GM18507 (cell line): ENCODE measurements around the gene NSMCE1.
A peak's percentile ranks its signal among the peaks of the same experiment; 100 is the strongest.
"Not testable (repeated sequence)": the region's sequence is repeated elsewhere in the genome, so short reads cannot be mapped to it uniquely, and the experiment has no call there.

Source experiments
- DNase-seq: peaks from one replicate; pipeline ENCODE4 v3.0.0; 2011; ENCODE audit warnings: low read depth; ENCODE audit not compliant: insufficient read length; ENCODE audit errors: extremely low spot score
- FAIRE-seq: peaks from 2 replicates; lab custom pipeline; 2011; peaks lifted over from hg19 to GRCh38; lab: Jason Lieb, UNC

Gene NSMCE1

DNA sequence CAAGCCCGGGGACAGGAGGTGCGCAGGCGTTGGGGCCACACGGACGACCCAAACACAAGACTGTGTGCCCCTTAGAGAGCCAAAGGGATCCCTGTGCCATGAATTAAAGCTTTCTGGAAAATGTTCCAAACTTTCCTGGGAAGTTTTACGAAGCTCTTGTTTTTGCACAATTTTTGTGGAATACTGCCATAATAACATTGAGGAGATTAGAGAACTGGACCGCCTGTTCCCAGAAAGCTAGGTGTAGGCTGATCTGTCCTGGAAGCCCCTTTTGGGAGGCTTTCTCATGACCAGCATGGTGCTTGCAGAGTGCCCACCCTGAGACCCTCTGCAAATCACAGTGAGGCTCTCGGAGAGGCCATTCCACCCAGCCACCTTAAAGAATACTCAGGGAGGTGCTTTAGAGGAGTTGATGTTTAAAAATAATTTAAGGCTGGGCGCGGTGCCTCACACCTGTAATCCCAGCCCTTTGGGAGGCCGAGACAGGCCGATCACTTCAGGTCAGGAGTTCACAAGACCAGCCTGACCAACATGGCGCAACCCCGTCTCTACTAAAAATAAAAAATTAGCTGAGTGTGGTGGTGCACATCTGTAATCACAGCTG is 64.2 kb downstream of the NSMCE1 start:
- FAIRE-seq: no peak
- DNase-seq: no peak

DNA sequence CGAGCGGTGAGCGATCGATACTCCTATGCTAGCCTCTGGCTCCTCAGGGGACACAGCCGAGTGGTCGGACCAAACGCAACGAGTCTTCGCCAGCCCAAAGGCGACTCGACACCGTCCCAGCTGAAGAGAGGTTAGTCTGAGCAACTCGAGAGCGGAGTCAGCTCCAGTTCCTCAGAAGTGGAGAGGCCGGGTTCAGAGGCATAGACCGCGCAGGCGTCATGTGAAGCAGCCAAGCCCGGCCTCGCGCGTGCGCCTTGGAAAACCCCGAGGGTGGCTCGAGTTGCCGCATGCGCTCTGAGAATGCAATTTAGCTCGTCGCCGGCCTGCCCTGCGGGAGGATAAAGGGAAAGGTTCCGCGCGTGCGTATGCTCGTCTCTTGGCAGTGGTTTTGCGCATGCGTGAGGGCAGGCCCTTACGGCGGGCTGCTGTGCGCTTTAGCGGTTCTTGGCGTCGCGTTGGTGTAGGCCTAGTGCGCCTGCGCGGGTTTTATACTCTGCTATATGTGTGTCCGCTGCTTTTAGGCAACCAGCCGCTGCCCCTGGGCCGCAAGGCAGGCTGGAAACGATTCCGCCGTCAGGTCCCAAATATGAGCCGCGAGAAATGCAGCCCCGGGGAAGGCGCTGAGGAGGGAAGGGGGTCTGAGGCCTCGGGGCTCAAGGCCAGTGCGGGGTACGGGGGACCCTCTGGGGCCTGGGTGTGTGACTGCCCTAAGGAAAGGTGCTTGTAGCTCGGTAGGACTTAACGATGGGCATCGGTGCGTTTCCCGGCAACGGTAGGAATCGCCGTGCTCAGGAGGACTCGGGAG is 64.9 kb downstream of the NSMCE1 start, which contains the start of gene KDM8:
TSS of gene KDM8 (plus strand) at position 20 of the 805 bp plus-strand sequence. CDS start 6,598 bp downstream, outside the sequence.
- FAIRE-seq (peak; percentile 96), DNase-seq (peak; percentile 98)

- FAIRE-seq (no peak), DNase-seq (peak; percentile 68)
Measured at GRCh38 chr16:27202923-27203506, 65.6 kb downstream of the NSMCE1 start.

DNA sequence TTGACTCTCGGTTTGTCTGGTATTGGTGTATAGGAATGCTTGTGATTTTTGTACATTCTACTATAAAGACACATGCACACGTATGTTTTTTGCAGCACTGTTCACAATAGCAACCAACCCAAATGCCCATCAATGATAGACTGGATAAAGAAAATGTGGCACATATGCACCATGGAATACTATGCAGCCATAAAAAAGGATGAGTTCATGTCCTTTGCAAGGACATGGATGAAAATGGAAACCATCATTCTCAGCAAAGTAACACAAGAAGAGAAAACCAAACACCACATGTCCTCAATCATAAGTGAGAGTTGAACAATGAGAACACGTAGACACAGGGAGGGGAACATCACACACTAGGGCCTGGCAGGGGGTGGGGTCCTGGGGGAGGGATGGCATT is 67.7 kb downstream of the NSMCE1 start:
- DNase-seq, FAIRE-seq: not testable (repeated sequence)

DNA sequence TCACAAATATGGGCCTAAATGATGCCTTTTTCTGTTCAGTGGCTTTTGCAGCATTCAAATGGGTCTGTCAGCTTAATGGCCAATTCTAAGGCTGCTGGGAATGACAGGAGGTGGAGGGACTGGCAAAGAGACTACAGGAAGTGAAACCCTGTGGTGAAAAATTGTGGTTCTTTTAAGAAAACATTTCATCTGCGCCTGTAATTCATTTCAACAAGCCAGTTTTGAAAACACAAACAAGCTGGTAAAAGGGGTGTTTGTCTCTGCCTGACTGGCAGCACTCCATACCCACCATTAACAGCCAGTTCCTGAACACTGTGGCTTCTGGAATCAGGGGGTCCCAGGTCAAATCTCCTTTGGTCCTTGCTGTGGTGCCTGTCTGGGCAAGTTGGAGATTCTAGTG is 68.8 kb downstream of the NSMCE1 start:
- FAIRE-seq: peak; percentile 68
- DNase-seq: peak; percentile 61

DNA sequence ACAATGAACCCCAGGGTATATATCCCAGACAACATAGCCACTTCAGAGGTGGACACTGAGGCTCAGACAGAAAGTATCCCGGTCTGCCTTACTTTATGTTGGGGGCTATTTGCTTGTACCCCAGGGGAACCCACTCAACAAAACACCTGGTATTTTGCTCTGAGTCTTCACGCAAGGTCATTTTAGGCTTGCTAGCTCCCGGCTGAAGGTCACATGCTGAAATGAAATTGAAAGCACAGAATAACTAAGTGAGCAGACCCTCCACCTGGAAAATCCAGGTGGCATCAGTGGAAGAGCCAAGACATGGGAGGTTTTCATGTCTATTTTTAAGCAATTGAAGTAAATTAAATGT is 69.4 kb downstream of the NSMCE1 start:
- DNase-seq: no peak
- FAIRE-seq: no peak

DNA sequence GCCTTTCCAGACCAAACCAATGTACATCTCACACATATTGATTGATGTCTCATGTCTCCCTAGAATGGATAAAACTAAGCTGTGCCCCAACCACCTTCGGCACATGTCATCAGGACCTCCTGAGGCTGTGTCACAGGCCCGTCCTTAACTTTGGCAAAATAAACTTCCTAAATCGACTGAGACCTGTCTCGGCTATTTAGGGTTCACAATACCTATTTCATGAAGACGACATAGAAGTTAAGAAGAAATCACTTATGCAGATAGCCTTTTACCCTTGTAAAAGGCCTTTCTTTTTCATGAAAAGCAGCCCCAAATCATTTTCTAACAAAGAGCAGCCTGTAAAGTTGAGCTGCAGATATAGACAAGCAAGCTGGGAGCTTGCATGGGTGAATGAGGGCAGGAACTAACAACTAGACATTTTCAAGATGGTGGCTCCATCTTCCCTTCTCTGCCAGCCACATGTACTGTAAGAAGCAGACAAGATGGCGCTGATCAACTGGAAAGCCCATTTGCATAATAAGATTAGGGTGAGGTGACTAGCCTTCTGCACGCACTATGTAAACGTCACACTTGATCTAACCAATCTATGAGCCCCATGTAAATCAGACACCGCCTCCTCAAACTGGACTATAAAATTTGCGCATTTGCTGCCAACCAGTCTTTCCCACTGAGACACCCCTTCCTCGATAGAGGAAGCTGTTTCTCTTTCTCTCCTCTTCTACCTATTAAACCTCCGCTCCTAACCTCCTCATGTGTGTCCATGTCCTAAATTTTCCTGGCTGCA is 69.9 kb downstream of the NSMCE1 start:
- FAIRE-seq (no peak), DNase-seq (no peak)

DNA sequence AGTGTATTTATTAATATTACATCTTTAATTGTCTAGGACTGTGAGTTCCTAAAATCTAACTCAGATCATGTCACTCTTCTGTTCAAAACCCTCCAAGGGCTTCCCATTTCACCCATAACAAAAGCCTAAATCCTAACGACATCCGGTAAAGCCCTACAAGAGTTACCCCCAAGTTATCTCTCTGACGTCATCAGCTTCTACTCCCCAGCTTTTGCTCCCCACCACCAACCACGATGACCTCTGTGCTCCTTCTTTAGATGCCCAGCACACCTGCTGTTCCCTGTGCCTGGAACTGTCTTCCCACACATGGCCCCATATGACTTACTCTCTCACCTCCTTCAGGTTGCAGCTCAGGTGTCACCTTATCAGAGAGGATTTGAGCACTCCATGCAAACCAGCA is 71.6 kb downstream of the NSMCE1 start:
- DNase-seq (no peak), FAIRE-seq (no peak)

GRCh38 chr16:27195941-27196595 is 72.5 kb downstream of the NSMCE1 start:
- FAIRE-seq (no peak), DNase-seq (no peak)

DNA sequence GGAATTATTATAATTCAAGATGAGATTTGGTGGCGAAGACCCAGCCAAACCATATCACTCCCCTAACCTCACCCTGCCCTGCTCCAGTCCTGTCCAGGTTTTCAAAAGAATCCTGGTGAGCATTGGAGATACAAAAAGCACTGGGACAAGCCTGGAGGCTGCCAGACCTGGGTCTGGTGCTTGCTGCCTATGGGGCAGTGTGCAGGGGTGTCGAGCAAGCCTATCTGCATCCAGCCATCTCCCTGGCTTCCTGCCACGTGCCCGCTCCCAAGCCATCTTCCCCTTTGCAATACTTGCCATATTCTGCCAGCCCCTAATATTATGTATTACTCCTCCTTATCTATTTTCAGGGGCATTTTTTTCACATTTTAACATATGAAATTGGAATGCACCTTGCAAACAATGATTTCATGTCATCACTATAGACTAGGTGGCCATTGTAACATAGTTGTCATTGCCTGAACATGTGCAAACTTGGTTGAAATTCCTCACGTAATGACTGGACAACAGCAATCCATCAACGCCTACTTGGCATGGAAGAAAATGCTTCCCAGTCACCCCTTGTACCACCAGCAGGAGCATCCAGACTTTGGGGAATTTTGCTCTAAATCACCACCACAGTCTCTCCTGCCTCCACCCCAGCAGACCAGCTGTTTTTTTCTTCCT is 73.4 kb downstream of the NSMCE1 start:
- DNase-seq (no peak), FAIRE-seq (no peak)

DNA sequence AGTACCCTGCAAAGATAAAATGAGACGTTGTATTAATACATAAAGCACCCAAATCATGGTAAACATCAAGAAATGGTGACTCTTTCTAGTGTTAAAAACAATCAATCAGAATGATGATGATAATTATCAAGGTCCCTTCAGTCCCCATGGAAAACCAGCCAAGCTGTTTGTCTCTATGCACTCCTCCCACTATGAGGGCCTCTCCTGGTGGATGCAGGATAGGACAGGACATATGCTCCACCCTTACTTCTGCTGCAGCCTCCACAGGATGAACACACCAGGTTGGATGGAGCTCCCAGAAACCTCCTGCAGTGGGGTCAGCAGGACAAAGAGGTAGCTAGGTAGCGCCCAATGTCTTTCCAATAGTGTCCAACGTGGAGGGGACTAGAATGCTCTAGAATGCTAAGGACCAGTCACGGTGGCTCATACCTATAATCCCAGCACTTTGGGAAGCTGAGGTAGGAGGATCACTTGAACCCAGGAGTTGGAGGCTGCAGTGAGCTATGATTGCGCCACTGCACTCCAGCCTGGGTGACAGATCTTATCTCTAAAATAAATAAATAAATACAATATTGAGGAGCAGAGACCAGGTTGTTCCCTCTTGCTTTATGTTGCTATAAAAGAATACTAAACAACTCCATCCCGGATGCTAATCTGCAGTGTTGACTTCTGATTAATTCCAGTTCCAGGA is 75.1 kb downstream of the NSMCE1 start:
- FAIRE-seq (no peak), DNase-seq (no peak)

- DNase-seq (no peak), FAIRE-seq (no peak)
Measured at GRCh38 chr16:27191352-27191924, 77.1 kb downstream of the NSMCE1 start.

GRCh38 chr16:27190316-27190871 is 78.2 kb downstream of the NSMCE1 start:
- no peak for FAIRE-seq
- no peak for DNase-seq

GRCh38 chr16:27189335-27189972 is 79.1 kb downstream of the NSMCE1 start:
- no peak for DNase-seq
- FAIRE-seq: no peak

DNA sequence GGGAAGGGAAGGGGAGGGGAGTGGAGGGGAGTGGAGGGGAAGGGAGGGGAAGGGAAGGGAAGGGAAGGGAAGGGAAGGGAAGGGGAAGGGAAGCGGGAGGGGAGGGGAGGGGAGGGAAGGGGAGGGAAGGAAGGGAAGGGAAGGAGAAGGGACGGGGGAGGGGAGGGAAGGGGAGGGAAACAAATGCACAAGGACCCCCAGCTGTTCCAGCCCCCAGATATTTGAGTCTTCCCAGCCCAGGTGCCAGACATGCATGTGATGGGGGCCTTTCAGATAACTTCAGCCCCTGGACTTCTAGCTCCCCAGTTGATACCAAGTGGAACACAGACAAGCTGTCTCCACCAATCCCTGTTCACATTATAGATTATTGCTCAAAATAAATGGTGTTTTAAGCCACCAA is 79.9 kb downstream of the NSMCE1 start:
- DNase-seq (no peak), FAIRE-seq (no peak)

DNA sequence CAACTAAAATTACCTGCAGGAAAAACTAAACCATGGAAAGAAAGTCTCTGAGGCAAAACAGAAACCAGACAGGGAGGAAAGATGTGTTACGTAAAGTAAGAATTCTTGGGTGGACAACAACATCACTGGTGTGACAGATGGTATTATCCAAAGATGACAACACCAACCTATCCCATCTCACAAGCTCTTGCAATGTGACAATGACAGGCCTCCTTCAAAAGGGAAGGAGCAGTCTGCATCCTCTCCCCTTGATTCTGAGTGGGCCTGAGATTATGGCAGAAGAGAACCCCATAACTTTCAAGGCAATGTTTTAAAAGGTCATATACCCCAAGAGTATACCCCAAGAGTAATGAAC is 82.8 kb downstream of the NSMCE1 start:
- no peak for DNase-seq
- no peak for FAIRE-seq

- DNase-seq: no peak
- no peak for FAIRE-seq
Measured at GRCh38 chr16:27182906-27183405, 85.6 kb downstream of the NSMCE1 start.
